Activated CD4-positive, alpha-beta T cell treated with anti-CD3 and anti-CD28 coated beads for 48 hours (primary cell): ENCODE data around the gene SRM.
A peak's percentile ranks its signal among the peaks of the same experiment; 100 is the strongest.

Experiments
- DNase-seq: peaks from one replicate; pipeline ENCODE4 v3.0.0-alpha.2; 2020

The SRM gene

GRCh38 chr1:11012260-11013159 lies 47.3 kb downstream of the SRM start, which contains the start of gene TARDBP:
Gene TARDBP, plus strand, starts transcription at chr1:11012654. Its CDS starts 1,074 bp downstream, at chr1:11013728.
- DNase-seq = peak; percentile 93
